Activated T-helper 1 cell treated with anti-CD3 and anti-CD28 coated beads, Interleukin-2, amount 50 U/mL, for 16 hours (primary cell): ENCODE measurements around the gene SLC36A2.
"Not testable (repeated sequence)": the region's sequence is repeated elsewhere in the genome, so short reads cannot be mapped to it uniquely, and the experiment has no call there.

ENCODE experiments used
- DNase-seq, 2 donors: peaks; one replicate each; pipeline ENCODE4 v3.0.0-alpha.2; 2020; ENCODE audit warnings: low read depth in 1 of 2, low spot score in 1 of 2

Gene SLC36A2

GRCh38 chr5:151347369-151347768 lies at the start of gene SLC36A2:
Gene SLC36A2 (minus strand): TSS chr5:151347559. CDS start chr5:151347460, 99 bp downstream.
- no peak for DNase-seq

- DNase-seq, result no peak
These were observed 41.6 kb upstream of the SLC36A2 start for GRCh38 chr5:151388960-151389359.

- no peak for DNase-seq
These were observed 36.7 kb upstream of the SLC36A2 start for GRCh38 chr5:151384106-151384505.

GRCh38 chr5:151383011-151383410 lies 35.7 kb upstream of the SLC36A2 start:
- DNase-seq, result no peak

- no peak for DNase-seq
These were observed 35.2 kb upstream of the SLC36A2 start for GRCh38 chr5:151382576-151382975.

- no peak for DNase-seq
These were observed 34.5 kb upstream of the SLC36A2 start for GRCh38 chr5:151381899-151382298.

GRCh38 chr5:151378616-151379015 lies 31.3 kb upstream of the SLC36A2 start:
- DNase-seq, result no peak

- no peak for DNase-seq
These were observed 27.2 kb upstream of the SLC36A2 start for GRCh38 chr5:151374539-151374938.

- DNase-seq, result not testable (repeated sequence)
These were observed 19.7 kb upstream of the SLC36A2 start for GRCh38 chr5:151367038-151367437.

GRCh38 chr5:151363673-151364072 lies 16.3 kb upstream of the SLC36A2 start:
- DNase-seq, result no peak

GRCh38 chr5:151362970-151363369 lies 15.6 kb upstream of the SLC36A2 start:
- DNase-seq, result no peak

- no peak for DNase-seq
These were observed 12.0 kb upstream of the SLC36A2 start for GRCh38 chr5:151359391-151359790.

GRCh38 chr5:151357792-151358191 lies 10.4 kb upstream of the SLC36A2 start:
- no peak for DNase-seq

- no peak for DNase-seq
These were observed 9.7 kb upstream of the SLC36A2 start for GRCh38 chr5:151357097-151357496.

- no peak for DNase-seq
These were observed 4.3 kb upstream of the SLC36A2 start for GRCh38 chr5:151351671-151352070.

- no peak for DNase-seq
These were observed 1.4 kb upstream of the SLC36A2 start for GRCh38 chr5:151348789-151349188.

- DNase-seq, result no peak
These were observed 1.4 kb downstream of the SLC36A2 start for GRCh38 chr5:151345808-151346478.

- no peak for DNase-seq
These were observed 2.1 kb downstream of the SLC36A2 start for GRCh38 chr5:151345187-151345807.

GRCh38 chr5:151344088-151344487 lies 3.3 kb downstream of the SLC36A2 start:
- DNase-seq, result no peak

- no peak for DNase-seq
These were observed 7.4 kb downstream of the SLC36A2 start for GRCh38 chr5:151340004-151340403.

- DNase-seq, result no peak
These were observed 8.6 kb downstream of the SLC36A2 start for GRCh38 chr5:151338734-151339133.

- DNase-seq, result no peak
These were observed 14.5 kb downstream of the SLC36A2 start for GRCh38 chr5:151332857-151333256.

GRCh38 chr5:151328734-151329133 lies 18.6 kb downstream of the SLC36A2 start:
- DNase-seq, result no peak
